Measurements from ENCODE around the gene GREM2.

- TF ChIP-seq CTCF (IDR thresholded peaks at IDR 0.05; ENCODE audit: insufficient read depth, low read length) (no peak), POLR2AphosphoS5 (IDR thresholded peaks at IDR 0.05; ENCODE audit: low read depth) (no peak), GABPA (IDR thresholded peaks at IDR 0.05; ENCODE audit: low read depth) (no peak), REST (IDR thresholded peaks at IDR 0.05; ENCODE audit: insufficient replicate concordance, low read depth) (no peak), SPI1 (IDR thresholded peaks at IDR 0.05; ENCODE audit: borderline replicate concordance, low read depth) (no peak)
These were observed 85.6 kb downstream of the GREM2 start for GRCh38 chr1:240526312-240526711.

Data from HL-60 (cell line).